GDM1 (cell line): ENCODE data around the gene MRM1.

Experiments
- DNase-seq: peaks from one replicate; lab custom pipeline; 2025; lab: John Stamatoyannopoulos, UW

MRM1 gene

DNA sequence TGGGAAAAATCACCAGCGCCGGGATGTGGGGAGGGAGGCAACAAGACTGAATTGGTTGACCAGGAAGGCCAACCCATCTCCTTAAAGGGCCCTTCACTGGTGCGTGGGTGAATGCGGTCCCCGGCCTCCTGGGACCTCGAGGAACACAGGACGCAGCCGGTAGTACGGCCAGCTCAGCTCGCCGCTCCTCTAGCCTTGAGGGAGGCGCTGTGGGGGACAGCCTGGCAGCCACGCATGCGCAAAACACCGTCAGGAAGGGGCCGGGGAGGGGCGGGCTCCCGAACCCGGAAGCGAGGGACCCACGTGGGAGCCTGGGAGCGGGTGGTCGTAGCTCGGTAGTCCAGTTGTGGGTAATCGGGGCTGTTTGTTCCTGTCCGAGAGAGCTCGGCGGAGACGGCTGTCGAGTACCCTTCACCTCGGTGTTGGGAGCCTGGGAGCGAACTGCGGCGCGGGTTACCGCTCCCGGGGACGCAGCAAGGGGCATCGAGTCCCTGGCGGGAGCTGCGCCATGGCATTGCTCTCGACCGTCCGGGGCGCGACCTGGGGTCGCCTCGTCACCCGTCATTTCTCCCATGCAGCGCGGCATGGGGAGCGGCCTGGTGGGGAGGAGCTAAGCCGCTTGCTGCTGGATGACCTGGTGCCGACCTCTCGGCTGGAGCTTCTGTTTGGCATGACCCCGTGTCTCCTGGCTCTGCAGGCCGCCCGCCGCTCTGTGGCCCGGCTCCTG lies at the start of gene MRM1:
MRM1 (plus strand) TSS at position 281 of the 727 bp plus-strand sequence; CDS start at position 509, 228 bp downstream.
- DNase-seq: peak; percentile 84

GRCh38 chr17:36553459-36553858 lies 47.9 kb upstream of the MRM1 start:
- DNase-seq: no peak

GRCh38 chr17:36566081-36566480 lies 35.3 kb upstream of the MRM1 start:
- no peak for DNase-seq

- DNase-seq: no peak
Observed at GRCh38 chr17:36575028-36575427, 26.4 kb upstream of the MRM1 start.

DNA sequence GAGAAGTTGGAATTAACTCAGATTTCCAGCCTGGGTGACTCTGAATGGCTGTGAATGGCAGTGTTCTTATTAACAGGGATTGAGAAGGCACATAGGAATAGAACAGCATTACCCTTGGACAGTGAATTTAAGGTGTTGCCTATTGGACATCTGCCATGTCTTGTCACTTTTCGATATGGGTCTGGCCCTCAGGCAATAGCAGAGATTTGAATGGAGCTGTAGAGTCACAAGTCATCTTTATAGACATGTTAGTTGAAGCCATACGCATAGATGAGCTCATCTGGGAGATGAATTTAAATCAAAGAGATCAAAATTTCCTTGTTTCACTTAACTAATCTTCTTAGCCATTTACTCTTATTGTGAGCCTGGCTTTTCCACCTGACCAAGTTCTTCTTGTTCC lies 24.6 kb upstream of the MRM1 start:
- no peak for DNase-seq

- no peak for DNase-seq
Observed at GRCh38 chr17:36578671-36579070, 22.7 kb upstream of the MRM1 start.

GRCh38 chr17:36583787-36584186 lies 17.6 kb upstream of the MRM1 start:
- DNase-seq: no peak

- no peak for DNase-seq
Observed at GRCh38 chr17:36586138-36586537, 15.2 kb upstream of the MRM1 start.

GRCh38 chr17:36590082-36590481 lies 11.3 kb upstream of the MRM1 start:
- no peak for DNase-seq

GRCh38 chr17:36591434-36592315 lies 9.7 kb upstream of the MRM1 start, which contains the start of gene DHRS11:
Gene DHRS11 (plus strand): TSS chr17:36591879. CDS start chr17:36592010, 131 bp downstream.
- peak; percentile 54 for DNase-seq

GRCh38 chr17:36592316-36592715 lies 9.1 kb upstream of the MRM1 start:
- DNase-seq: no peak

- no peak for DNase-seq
Observed at GRCh38 chr17:36592716-36593321, 8.6 kb upstream of the MRM1 start.

- no peak for DNase-seq
Observed at GRCh38 chr17:36593656-36594316, 7.6 kb upstream of the MRM1 start.

- no peak for DNase-seq
Observed at GRCh38 chr17:36594626-36595401, 6.6 kb upstream of the MRM1 start.

DNA sequence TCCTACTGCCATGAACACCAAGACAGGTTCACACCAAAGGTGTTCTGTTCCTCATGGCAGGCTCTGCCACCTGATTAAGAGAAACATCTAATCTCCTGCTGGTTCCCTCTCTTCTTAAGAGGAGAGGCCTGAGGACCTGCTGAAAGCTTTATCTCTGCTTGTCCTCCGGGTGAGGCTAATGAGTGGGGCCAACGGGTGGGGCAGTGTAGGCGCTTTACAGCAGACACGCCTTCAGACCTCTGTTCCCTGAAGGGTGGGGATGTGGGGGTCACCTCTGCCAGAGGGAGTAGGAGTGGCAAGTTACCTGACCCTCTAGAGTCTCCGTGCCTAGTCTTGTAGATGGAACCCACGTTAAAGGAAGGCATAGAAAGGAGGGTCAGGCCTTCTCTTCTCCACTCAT lies 4.2 kb upstream of the MRM1 start:
- no peak for DNase-seq

- DNase-seq: no peak
Observed at GRCh38 chr17:36597866-36598777, 3.3 kb upstream of the MRM1 start.

DNA sequence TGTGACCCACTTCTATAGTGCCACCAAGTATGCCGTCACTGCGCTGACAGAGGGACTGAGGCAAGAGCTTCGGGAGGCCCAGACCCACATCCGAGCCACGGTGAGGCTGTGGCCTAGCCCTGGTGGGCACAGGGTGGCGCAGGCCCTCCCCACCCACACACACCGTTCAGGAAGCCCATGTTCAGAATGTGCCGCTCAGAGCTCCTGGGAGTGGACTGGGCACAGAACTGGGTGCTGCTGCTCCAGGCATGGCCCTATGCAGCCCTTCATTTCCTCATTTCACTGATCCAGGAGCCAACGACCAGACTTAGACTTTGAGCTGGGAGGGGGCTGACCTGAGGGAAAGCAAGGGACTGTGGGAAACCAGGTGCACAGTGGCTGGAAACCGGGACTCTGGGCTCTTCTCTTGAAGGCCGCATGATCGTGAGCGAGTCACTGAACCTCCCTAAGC lies 2.4 kb upstream of the MRM1 start:
- DNase-seq: no peak

GRCh38 chr17:36599546-36600250 lies 1.7 kb upstream of the MRM1 start:
- no peak for DNase-seq

DNA sequence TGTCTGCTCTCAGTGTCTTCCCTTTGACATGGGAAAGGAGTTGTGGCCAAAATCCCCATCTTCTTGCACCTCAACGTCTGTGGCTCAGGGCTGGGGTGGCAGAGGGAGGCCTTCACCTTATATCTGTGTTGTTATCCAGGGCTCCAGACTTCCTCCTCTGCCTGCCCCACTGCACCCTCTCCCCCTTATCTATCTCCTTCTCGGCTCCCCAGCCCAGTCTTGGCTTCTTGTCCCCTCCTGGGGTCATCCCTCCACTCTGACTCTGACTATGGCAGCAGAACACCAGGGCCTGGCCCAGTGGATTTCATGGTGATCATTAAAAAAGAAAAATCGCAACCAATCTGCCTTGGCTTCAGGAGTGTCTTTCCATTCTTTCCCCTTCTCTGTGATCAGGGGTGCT lies 918 bp upstream of the MRM1 start:
- no peak for DNase-seq

- no peak for DNase-seq
Observed at GRCh38 chr17:36600936-36601302, 464 bp upstream of the MRM1 start.
